ENCODE results near the gene ASTL.

Gene ASTL

GRCh38 chr2:96075199-96075771 lies 63.0 kb downstream of the ASTL start:
- no peak for DNase-seq

GRCh38 chr2:96074156-96074555 lies 64.1 kb downstream of the ASTL start:
- no peak for DNase-seq

GRCh38 chr2:96073170-96073775 lies 65.0 kb downstream of the ASTL start:
- DNase-seq, result no peak

All from activated T-cell treated with anti-CD3 and anti-CD28 coated beads, Interleukin-2, amount 50 U/mL, for 48 hours (primary cell).